Measurements from ENCODE around the gene PRRC2A.

Gene PRRC2A

DNA sequence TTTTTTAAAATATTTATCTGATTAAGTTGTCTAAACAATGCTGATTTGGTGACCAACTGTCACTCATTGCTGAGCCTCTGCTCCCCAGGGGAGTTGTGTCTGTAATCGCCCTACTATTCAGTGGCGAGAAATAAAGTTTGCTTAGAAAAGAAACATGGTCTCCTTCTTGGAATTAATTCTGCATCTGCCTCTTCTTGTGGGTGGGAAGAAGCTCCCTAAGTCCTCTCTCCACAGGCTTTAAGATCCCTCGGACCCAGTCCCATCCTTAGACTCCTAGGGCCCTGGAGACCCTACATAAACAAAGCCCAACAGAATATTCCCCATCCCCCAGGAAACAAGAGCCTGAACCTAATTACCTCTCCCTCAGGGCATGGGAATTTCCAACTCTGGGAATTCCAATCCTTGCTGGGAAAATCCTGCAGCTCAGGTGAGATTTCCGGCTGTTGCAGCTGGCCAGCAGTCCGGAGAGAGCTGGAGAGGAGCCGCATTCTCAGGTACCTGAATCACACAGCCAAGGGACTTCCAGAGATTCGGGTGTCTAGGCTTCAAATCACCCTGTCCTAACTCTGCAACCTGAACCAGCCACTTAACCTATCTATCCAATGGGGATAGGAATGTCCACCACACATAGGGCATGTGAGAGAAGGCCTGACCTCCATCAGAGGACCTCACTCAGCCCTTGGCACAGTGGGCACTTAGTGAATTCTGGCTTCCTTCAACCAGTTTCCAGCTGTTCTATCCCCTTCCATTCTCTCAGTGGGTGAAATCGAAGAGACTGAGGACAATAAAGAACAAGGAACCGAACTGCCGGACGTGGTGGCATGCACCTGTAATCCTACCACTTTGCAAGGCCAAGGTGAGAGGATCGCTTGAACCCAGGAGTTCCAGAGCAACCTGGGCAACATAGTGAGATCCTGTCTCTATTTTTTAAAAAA lies 42.1 kb upstream of the PRRC2A start:
- no peak for TF ChIP-seq LEF1 (IDR thresholded peaks at IDR 0.05; ENCODE audit: borderline replicate concordance)
- TF ChIP-seq HDGF (IDR thresholded peaks at IDR 0.05; ENCODE audit: borderline replicate concordance): no peak
- no peak for TF ChIP-seq ELF4 (IDR thresholded peaks at IDR 0.05)
- no peak for TF ChIP-seq FOXM1 (IDR thresholded peaks at IDR 0.05; ENCODE audit: borderline replicate concordance)
- TF ChIP-seq BHLHE40 (IDR thresholded peaks at IDR 0.05; ENCODE audit: borderline replicate concordance): no peak
- no peak for TF ChIP-seq NFRKB (IDR thresholded peaks at IDR 0.05)
- no peak for TF ChIP-seq SP1 (IDR thresholded peaks at IDR 0.05)
- TF ChIP-seq SUZ12 (IDR thresholded peaks at IDR 0.05): no peak
- no peak for TF ChIP-seq CTBP1 (IDR thresholded peaks at IDR 0.05; ENCODE audit: borderline replicate concordance)
- no peak for TF ChIP-seq ZNF384 (IDR thresholded peaks at IDR 0.05)
- TF ChIP-seq ARNT (IDR thresholded peaks at IDR 0.05): no peak
- no peak for TF ChIP-seq TARDBP (IDR thresholded peaks at IDR 0.05)
- no peak for TF ChIP-seq FOXA1 (IDR thresholded peaks at IDR 0.05)
- TF ChIP-seq L3MBTL2 (conservative IDR thresholded peaks at IDR 0.05): no peak
- TF ChIP-seq FOXK2 (IDR thresholded peaks at IDR 0.05): no peak
- TF ChIP-seq, protein P1, sequence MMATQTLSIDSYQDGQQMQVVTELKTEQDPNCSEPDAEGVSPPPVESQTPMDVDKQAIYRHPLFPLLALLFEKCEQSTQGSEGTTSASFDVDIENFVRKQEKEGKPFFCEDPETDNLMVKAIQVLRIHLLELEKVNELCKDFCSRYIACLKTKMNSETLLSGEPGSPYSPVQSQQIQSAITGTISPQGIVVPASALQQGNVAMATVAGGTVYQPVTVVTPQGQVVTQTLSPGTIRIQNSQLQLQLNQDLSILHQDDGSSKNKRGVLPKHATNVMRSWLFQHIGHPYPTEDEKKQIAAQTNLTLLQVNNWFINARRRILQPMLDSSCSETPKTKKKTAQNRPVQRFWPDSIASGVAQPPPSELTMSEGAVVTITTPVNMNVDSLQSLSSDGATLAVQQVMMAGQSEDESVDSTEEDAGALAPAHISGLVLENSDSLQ (IDR thresholded peaks at IDR 0.05): no peak
- POLR2A ChIA-PET: interaction anchor here (0.8 to 1.3 kb wide), 3 partner anchors 12 to 31 kb away, joined by 3 read pairs; partner anchors contain the start of gene NFKBIL1
- CTCF ChIA-PET: interaction anchor here (1.3 to 13.5 kb wide), 2 partner anchors 8 to 18 kb away, joined by 4 to 149 read pairs; partner anchors contain the start of genes LST1 and NCR3
- no peak for DNase-seq (ENCODE audit: extremely low spot score)

DNA sequence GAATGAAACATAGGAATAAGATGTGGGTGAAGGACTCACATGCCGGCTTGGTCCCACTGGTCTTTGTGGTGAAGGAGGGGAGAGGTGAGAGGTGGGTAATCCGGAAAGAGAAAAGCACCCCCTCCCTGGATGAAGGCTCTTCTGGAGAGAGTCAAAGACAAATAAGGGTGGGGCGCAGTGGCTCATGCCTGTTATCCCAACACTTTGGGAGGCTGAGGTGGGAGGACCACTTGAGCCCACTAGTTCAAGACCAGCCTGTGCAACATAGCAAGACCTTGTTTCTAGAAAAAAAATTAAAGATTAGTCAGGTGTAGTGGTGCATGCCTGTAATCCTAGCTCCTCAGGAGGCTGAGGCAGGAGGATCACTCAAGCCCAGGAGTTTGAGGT lies 41.4 kb upstream of the PRRC2A start:
- POLR2A ChIA-PET: no interaction called here

DNA sequence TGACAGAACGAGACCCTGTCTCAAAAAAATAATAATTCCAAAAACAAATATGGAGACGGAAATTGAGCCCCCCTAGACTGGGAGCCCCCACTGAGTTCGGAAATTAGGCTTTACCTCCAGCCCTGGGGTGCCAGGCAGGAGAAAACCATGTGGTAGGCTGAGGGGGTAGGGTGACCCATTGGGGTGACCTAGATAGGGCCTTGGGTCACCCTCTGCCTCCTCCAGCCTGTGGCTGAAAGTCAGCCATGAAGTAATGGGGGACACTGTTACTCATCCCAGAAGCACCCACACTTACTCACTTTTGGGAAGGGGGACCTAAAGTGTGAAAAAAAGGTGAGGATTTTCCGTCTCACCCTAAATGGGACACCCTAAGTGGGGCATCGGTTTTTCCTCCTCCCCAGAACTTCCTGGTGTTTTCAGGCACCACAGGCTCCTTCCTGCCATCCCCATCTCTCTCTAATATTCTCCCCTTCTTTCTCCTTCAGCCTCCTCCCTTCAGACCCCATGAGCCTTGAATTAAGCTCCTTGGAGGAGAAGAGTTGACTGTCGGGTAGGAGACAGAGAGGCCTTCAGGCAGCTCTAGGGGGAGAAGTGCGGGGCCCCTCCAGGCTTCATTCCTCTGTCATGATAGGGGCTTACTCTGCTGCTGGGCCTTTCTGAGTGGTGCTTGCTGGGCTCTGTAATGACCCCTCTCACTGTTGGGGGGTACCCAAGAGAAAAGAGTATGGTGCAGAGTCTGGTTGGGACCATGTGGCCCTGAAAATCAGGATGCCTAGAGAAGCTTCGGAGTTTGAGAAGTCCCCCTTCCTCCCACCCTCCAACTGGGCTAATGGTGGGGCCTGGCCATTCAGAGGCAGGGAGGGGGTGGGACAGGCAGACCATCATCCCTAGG lies 40.7 kb upstream of the PRRC2A start:
- TF ChIP-seq, protein P1 (IDR thresholded peaks at IDR 0.05): no peak
- no peak for TF ChIP-seq NFRKB (IDR thresholded peaks at IDR 0.05)
- TF ChIP-seq SUZ12 (IDR thresholded peaks at IDR 0.05): no peak
- no peak for TF ChIP-seq FOXM1 (IDR thresholded peaks at IDR 0.05; ENCODE audit: borderline replicate concordance)
- no peak for TF ChIP-seq FOXK2 (IDR thresholded peaks at IDR 0.05)
- TF ChIP-seq FOXA1 (IDR thresholded peaks at IDR 0.05): no peak
- no peak for DNase-seq (ENCODE audit: extremely low spot score)
- ChIA-PET POLR2A (interaction anchor here (0.6 to 3.5 kb wide), 5 partner anchors 13 to 38 kb away, joined by 3 to 23 read pairs (median 4); partner anchors contain the start of genes ATP6V1G2, DDX39B, NCR3 and NFKBIL1), CTCF (interaction anchor here (0.6 to 13.5 kb wide), 6 partner anchors 9 to 85 kb away, joined by 3 to 149 read pairs (median 6); partner anchors contain the start of gene NCR3)

More for the DNA sequence above, 41.4 kb upstream of the PRRC2A start:
- no peak for DNase-seq (ENCODE audit: extremely low spot score)
- CTCF ChIA-PET: interaction anchor here (13.5 kb wide), 1 partner anchor 17 kb away, joined by 149 read pairs; the partner anchor contains the start of gene NCR3
- TF ChIP-seq ZNF384 (IDR thresholded peaks at IDR 0.05) (no peak), ARNT (IDR thresholded peaks at IDR 0.05) (no peak), TARDBP (IDR thresholded peaks at IDR 0.05) (no peak), NFRKB (IDR thresholded peaks at IDR 0.05) (no peak), ELF4 (IDR thresholded peaks at IDR 0.05) (no peak), LEF1 (IDR thresholded peaks at IDR 0.05; ENCODE audit: borderline replicate concordance) (no peak), FOXA1 (IDR thresholded peaks at IDR 0.05) (no peak), FOXM1 (IDR thresholded peaks at IDR 0.05; ENCODE audit: borderline replicate concordance) (no peak), CTBP1 (IDR thresholded peaks at IDR 0.05; ENCODE audit: borderline replicate concordance) (no peak), L3MBTL2 (conservative IDR thresholded peaks at IDR 0.05) (no peak), FOXK2 (IDR thresholded peaks at IDR 0.05) (no peak), SUZ12 (IDR thresholded peaks at IDR 0.05) (no peak), HDGF (IDR thresholded peaks at IDR 0.05; ENCODE audit: borderline replicate concordance) (no peak), BHLHE40 (IDR thresholded peaks at IDR 0.05; ENCODE audit: borderline replicate concordance) (no peak), SP1 (IDR thresholded peaks at IDR 0.05) (no peak)
- TF ChIP-seq, protein P1 (IDR thresholded peaks at IDR 0.05): no peak

DNA sequence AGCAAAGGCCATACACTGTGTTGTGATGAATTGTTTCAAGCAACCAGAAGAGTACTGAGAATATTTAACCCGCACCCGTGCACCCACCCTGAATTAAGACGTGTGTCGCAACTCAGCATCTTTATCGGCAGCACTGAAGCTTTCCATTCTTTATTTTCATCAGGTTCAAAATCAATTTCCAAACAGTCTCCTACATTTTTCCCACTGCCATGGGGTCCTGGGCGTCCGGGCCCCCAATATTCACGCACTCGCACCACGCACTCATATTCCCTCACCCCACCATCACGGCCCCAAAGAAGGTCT lies 40.1 kb upstream of the PRRC2A start:
- TF ChIP-seq FOXM1 (IDR thresholded peaks at IDR 0.05; ENCODE audit: borderline replicate concordance) (no peak), TARDBP (IDR thresholded peaks at IDR 0.05) (no peak), BHLHE40 (IDR thresholded peaks at IDR 0.05; ENCODE audit: borderline replicate concordance) (no peak), ELF4 (IDR thresholded peaks at IDR 0.05) (no peak), SP1 (IDR thresholded peaks at IDR 0.05) (no peak), HDGF (IDR thresholded peaks at IDR 0.05; ENCODE audit: borderline replicate concordance) (no peak), LEF1 (IDR thresholded peaks at IDR 0.05; ENCODE audit: borderline replicate concordance) (no peak)
- DNase-seq (ENCODE audit: extremely low spot score): no peak
- POLR2A ChIA-PET: interaction anchor here (0.6 to 3.5 kb wide), 8 partner anchors 9 to 133 kb away, joined by 3 to 23 read pairs (median 4); partner anchors contain the start of genes ATP6V1G2, DDX39B, NCR3 and NFKBIL1
- CTCF ChIA-PET: interaction anchor here (0.6 to 13.5 kb wide), 6 partner anchors 9 to 85 kb away, joined by 3 to 149 read pairs (median 6); partner anchors contain the start of gene NCR3
